Activated CD4-positive, alpha-beta T cell treated with anti-CD3 and anti-CD28 coated beads, Interleukin-2, amount 50 U/mL, for 4 hours (primary cell): ENCODE results near the gene NFKBIB.

Experiments used
- DNase-seq, 2 experiments: peaks; one replicate each; pipeline ENCODE4 v3.0.0-alpha.2; 2020

NFKBIB gene

DNA sequence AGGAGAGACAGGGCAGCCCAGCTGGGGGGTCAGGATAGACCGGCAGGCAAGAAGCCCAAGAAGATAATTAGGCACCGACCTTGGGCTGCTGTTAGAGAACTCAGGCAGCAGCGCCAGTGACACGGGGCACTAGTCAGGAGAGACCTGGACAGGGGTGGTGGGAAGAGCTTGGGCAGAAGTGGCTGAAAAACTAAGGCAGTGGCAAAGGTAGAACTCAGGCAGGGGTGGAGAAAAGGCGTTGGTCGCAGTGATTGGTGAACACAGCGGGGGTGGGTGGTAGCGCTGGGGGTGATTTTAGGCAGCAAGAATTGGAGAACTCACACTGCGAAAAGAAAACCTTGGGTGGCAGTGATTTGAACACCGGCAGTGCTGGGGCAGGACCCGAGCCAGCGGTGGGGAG lies 7.9 kb downstream of the NFKBIB start:
- DNase-seq = no peak

DNA sequence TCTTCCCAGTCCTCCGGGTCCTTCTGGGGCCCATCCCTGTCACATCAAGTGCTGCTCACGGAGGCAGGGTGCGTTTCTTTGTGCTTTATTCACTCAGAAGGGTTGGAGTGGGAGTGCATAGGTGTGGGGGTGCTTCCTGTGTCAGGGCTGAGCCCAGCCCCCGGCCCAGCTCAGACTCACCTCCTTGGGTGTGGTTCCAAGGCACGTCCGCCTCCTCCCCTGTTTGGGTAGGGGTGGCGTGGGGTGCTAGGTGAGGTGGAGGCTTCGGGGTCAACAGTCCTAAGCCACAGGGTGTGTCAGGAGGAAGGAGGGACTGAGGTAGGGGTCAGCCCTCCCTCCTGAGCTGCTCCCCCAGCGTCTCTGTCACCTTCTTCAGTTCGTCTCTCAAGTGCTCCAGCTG lies 9.1 kb downstream of the NFKBIB start:
- no peak for DNase-seq

DNA sequence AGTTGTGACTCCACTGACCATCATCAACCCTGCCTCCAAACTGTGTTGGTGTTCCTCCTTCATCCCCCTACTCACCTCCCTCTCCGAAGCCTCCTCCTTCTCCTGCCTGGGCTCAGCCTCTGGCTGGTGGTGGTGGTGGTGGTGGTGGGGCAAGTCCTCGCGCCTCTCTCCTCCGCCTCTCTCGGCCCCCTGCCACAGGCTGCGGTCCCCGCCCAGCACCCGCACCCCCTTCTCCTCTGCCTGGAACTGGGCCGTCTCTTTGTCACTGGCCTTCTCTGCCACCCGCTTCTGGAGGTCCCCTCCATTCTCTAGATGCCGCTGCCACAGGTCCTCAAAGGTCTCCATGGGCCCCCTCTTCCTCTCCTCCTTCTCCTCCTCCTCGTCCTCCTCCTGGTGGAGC lies 10.7 kb downstream of the NFKBIB start:
- DNase-seq = no peak

DNA sequence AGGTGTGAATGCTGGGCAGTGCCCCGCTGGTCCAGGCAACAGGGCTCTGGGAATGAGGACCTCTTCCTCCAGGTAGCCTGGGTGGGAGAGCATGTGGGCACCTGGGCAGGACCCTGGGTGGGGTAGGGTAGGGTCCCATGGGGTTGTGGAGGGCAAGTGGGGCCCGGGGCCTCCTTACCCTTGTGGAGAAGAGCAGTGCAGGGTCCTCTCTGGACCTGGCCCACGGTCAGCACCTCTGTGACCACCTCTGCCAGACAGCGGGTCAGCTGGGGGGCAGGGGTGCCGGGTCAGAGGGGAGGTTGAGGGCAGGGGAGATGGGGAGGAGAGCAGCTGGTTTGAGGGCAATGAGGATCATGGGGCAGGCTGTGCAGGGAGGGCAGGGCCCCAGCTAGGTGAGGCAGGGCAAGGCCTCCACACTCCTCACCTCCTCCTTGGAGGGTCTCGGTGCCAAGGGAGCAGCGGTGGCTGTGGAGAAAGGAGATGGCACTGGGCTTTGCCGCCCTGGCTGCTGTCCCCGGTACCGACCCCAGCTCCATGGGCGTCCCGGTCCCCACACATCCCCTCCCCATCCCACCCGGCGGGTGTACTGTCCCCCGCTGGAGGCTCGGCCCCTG lies 11.7 kb downstream of the NFKBIB start:
- no peak for DNase-seq

DNA sequence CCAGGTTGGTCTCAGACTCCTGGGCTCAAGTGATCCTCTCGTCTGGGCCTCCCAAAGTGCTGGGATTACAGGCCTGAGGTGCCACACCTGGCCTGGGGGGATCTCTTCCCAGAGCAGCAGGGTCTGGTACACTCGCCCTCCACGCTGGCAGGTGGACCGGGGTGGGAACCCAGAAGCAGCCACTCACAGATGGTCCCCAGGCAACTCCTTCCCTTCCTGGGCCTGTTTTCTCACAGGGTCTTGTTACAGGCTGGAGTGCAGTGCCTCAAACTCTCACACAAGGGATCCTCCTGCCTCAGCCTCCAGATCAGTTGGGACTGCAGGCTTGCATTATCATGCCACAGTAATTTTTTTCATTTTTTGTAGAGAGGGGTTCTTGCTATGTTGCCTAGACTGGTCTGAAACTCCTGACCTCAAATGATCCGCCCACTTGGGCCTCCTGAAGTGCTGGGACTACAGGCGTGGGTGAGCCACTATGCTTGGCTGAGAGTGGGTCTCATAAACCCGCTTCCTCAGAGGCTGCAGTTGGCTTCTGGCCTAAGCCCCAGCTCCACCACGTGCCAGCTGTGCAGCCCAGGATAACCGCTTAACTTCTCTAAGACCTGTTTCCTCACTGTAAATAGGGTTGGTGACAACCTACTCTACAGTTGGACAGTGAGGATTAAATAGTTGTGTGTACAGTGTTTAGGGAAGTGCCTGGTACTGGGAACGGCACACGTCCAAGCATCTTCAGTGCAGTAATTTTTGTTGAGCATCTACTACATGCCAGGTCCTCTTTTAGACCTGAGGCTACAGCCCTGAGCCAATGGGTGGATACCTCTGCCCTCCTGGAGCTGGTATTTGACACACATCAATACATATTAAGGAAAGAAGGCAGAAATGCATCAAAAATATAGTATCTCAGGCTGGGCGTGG lies 13.1 kb downstream of the NFKBIB start:
- DNase-seq = no peak

DNA sequence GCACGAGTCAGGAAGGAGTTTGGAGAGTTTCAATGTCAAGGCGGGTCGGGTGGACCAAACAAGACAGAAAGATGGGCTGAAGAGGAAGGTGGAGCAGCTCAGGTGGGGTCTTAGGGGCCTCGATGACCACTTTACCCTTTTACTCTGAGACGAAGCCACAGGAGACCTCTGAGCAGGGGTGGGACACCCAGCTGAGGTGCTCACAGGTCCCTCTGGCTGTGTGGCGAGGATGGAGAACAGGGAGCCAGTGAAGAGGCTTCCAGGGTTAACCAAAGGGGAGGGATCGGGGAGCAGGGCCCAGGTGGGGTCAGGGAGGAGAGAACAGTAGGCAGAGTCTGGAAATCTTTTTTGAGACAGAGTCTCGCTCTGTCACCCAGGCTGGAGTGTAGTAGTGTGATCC lies 14.2 kb downstream of the NFKBIB start:
- DNase-seq = no peak

DNA sequence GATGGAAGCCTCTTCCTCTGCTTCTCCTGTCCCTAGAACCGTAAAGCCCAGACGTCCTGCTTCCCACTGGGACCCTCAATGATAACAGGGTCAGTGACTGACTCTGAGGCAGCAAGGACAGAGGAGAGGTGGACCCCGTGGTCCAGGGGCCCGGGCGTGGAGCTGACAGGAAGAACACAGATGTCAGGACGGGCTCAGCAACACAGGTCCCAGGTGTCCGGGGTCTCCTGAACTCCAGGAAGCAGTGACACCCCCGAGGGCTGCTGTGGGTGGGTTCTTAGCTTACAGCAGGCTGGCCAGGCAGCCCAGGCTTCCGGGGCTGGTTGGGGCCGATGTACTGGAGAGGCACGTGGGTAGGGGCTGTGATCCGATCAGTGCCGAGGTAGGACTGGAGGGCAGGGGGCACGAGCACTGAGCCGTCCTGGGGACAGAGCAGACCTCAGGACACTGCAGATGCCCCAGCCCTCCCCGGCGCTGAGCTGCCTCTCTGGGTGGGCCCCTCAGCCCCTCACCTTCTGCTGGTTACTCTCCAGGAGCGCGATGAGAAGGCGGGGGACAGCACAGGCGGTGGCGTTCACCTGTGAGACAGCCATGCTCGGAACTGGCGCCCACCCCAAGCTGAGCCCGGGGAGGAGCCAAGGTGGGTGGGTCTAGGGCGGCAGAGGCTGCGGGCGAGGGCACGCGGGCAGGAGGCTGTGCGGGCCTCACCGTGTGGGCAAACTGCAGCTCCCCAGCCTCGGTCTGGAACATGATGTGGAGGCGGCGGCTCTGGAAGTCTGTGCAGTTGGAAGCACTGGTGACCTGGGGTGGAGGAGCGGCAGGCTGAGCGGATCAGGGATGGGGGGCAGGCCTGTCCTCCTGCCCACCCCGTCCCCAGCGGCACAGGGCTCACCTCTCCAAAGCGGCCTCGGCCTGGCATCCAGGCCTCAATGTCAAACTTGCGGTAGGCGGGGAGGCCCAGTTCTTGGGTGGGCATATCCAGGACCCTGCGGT lies 15.9 kb downstream of the NFKBIB start:
- DNase-seq = no peak

DNA sequence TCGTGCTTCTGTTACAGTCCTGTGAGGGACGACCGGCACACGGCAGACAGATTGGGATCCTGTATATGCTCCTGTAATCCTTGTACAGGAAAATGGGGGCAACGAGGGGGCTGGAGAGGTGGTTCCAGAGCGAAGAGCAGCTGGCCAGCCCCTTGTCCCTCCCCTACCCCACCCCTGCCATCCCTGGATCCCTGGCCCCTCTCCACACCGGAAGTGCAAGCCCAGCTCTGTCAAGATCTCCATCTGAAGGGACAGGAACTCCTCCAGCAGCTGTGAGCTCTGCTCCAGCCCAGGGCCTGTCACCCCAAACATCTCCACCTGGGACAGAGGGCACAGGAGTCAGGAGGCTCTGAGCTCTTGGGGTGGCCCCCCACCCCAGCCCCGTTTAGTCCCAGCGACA lies 17.7 kb downstream of the NFKBIB start:
- no peak for DNase-seq

DNA sequence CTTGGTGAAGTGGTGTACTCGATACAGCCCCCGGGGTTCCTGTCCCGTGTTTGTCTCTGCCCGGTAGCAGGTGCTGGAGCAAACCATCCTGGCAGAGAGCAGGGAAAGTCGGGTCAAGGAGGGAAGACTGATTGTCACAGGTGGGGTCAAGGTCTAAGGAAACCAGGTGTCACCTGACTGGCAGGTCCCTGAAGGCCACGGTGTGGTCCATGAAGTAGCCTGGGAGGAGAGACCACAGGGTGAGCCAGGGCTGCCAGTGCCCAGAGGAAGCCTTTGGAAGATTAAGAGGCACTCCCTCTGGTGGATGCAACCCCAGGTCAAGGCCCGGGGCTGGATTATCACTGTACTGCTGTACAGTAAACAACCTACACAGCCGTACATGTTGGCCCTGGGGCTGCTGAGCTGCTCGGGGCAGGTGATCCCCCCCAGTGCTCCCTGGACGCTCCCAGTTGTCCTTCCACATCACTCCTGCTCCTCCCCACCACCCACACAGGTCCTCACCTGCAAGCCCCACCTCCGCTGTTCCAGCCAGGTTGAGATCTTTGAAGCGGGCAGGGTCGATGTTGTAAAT lies 18.2 kb downstream of the NFKBIB start:
- no peak for DNase-seq

DNA sequence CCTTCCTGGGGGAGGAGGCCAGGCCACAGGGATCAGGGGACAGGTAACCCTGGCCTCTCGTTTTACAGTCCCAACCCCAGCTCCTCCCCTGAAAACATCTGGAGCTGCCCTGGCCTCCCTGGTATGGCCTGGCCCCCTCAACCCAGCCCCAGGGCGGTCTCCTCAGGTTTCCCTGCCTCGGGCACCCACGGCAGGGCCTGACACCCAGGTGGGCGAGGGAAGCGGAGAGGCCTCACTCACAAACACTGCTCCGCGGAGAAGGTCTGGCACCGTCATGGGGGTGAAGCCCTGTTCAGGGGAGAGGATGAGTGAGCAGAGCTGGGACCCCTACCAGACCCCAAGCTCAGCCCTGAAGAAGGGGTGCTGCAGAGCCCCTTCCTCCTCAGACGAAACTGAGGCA lies 18.8 kb downstream of the NFKBIB start:
- DNase-seq = no peak

DNA sequence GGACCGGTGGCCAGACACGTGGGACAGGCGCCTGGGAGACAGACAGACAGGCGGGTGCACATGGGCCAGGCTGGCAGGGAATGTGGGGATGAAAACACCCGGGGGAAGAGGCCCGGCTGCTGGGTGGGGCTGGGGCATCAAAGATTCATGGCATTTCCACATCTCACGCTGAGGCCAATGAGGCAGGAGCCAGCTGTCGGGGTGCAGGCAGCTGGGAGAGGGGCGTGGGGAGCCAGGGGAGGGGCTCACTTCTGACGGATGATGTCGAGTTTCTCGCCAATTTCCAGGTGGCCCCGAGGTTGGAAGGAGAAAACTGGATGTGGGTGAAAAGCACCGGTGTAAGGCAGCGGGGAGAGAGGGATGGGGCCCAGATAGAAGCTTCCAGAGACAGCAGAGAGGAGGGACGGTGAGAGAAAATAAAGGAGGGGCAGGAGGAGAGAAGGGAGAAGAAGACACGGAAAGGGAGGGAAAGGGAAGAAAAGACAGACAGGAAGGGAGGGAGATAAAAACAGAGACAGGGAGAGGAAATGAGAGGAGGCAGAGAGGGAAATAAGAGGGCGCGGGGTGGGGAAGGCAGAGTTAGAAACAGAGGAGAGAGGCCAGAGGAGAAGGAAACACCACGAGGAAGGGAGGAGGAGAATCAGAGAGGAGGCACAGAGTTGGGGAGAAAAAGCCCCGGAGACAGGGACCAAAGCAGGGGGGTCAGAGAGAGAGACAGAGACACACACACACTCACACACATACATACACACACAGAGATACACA lies 20.2 kb downstream of the NFKBIB start:
- no peak for DNase-seq

DNA sequence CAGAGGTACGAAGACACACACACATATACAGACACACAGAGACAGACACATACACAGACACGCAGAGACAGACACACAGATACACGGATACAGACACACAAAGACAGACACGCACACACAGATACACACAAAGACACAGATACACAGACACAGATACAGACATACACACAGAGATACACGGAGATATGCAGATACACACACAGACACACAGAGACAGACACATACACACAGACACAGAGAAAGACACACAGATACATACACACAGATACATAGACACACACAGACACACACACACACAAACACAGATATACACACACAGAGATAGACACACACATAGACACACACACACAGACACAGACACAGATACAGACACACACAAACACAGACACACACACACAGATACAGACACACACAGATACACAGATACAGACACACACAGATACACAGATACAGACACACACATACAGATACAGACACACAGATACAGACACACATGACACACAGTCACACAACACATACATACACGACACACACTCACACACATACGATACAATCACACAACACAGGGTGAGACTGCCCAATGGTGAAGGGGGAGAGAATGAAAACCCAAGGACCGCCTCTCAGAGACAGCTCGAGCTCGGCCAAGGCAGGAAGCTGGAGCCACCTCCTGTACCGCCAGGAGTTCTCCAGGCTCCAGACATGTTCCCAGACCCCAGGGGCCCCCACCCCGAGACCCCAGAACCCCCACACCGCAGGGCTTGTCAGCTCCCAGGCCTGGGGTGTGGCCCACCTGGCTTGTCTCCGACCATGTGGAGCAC lies 21.0 kb downstream of the NFKBIB start:
- DNase-seq = no peak

DNA sequence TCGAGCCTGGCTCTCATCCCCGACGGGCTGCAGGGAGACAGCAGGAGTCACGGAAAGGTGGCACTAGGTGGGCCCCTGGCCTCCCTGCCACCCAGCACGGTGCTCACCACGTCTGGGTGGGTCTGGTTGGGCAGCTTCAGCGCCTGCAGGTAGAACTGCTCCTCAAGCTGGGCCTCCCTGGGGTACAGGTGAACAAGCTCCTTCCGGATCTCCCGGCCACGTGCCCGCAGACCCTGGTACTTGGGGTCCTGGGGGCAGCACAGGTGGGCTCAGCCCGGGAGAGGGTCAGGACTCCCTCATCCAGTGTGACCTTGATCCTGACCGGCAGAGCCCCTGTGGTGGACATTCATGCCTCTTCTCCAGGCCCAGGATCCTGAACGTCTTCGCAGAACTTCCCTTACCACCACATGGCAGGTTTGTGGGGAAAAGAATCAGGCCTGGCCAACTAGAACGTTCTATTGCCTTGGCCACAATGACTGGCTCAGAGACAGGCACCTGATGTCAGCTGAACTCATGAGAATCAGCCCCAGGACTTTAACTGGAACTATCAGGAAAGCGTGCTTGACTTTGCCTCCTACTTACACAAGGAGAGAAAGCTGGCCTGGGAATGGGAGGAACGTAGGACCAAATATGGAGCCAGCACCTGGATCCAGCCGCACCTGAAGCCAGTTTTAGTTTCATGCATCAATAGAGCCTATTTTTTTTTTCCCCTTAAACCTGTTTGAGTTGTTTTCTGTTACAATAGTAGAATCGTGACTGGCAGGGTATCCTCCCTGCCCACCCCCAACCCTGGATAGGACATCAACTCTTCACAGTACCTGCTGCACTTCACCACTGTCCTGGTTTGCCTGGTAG lies 21.9 kb downstream of the NFKBIB start:
- no peak for DNase-seq

DNA sequence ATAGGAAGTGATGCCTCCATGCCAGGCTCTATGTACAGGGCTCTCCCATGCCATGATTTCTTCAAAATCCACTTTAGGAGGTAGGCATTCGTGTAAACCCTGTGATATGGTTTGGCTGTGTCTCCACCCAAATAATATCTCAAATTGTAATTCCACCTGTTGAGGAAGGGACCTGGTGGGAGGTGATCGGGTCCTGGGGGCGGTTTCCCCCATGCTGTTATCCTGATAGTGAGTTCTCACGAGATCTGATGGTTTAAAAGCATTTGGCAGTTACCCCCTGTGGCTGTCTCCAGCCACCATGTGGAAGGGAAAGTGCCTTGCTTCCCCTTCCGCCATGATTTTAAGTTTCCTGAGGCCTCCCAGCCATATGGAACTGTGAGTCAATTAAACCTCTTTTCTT lies 22.7 kb downstream of the NFKBIB start:
- DNase-seq = no peak

DNA sequence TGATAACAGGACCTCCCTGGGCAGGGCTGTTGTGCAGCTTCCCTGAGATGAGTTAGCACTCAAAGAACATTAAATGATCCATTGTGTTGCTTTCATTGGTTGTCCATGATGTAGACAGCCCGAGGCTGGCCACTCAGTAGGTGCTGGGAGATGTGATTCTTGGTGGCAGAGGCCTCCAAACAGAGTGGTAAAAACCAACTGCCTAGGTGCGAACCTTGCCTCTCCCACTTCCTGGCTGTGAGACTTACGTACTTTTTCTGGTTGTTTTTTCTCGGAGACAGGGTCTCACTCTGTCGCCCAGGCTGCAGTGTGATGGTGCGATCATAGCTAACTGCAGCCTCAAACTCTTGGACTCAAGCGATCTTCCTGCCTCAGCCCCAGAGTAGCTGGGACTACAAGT lies 24.6 kb downstream of the NFKBIB start:
- DNase-seq = no peak

DNA sequence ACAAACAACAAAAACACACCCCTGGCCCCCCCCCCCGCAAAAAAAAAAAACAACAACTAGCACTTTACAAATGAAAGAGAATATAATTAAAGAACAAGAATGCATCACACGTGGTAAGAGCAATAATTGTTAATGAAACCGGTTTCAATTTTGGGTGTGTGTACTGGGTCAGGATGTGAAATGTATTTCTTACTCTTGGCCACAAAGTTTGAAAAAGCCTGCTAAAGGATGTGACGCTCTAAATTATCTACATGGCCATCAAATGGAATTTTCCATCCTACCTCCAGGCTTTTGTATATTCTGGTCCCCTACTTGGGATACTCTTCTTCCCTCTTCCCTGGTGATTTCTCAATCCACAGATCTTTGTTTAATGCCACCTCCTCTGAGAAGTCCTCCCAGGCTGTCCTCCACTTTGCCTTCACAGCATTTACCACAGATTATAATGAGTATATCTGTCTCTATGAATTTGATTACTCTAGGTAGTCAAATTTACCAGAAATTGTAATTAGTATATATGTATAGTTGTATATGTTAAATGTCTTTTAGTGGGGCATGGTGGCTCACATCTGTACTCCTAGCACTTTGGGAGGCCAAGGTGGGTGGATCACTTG lies 28.7 kb downstream of the NFKBIB start:
- DNase-seq = no peak

DNA sequence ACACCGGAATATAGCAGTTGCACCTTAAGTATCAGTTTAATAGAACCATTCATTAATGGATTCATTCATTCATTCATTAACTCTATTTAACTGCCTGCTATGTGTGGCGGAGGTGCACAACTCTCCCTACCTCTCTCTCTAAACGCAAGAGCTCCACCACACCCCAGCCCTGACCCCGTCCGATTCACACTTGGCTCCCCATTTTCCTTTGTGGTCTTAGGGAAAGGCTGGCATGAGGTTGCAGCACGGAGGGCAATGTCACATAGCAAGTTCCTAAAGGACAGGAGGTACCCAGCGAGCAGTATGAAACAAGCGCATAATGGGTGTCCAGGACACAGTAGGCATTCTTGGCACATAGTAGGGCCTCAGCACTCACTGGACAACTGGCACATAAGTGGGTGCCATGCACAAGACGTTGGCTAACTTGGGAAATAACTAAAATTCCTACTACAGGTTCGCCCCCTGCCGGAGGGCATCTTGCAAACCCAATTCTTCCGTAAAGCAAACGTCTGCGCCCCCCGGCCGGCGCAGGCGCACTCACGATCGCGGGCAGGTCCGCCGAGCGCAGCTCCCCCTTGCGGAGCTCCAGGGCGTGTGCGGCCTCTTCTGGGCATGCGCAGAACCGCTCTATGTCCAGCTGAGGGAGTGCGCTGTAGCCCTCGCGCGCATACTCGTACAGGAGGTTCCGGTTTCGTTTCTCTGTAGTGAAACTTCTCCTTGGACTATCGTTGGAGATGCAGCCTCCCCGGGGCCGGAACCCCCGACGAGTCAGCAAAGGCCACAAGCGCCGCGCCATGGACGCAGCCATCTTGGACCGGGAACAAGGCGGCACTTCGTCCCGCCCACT lies 30.4 kb downstream of the NFKBIB start, which contains the start of gene SARS2:
Gene SARS2, minus strand, starts transcription at position 835 of the 847 bp plus-strand sequence. Its CDS starts 27 bp downstream, at position 808.
- DNase-seq = peak; percentile 86 to 88

DNA sequence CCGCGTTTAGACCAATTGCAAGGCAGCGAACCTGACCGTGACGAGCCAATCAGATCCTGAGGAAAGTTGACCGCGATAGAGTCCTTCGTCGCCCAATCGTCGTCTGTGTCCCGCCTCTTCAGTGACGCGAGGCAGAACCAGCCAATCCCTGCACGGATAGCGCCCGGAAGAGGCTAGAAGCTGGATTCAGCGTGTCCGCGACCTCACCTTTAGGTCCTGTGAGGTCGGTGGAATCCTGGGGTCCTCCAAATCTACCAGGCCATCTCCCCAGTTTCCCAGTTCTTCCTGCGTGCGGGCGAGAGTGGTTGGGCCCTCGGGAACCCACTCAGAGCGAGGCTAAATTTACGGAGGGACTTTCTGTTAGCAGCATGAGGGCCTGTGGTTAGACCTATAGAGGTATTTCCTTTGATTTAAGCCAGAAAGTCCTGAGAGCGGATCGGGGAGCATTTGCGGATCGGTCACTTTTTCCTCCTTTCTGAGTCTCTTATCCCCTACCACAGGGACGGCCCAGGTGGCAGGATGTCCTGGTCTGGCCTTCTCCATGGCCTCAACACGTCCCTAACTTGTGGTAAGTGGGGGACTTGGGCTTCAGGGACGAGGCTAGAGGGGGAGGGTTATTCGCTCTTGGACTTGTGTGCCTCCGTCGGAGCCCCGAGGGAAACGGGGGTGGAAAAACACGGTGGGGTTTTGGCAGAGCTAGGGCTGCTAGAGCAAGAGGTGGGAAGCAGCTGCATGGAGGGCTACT lies 31.2 kb downstream of the NFKBIB start, which contains the start of gene MRPS12:
Gene MRPS12, plus strand, starts transcription at position 169 of the 745 bp plus-strand sequence. Its CDS starts 351 bp downstream, at position 520.
- DNase-seq = peak; percentile 98
